SW 1271 (cell line): Measurements from ENCODE around the gene OPCML.

Experiments used
- DNase-seq, 2 experiments: peaks; one replicate each; lab custom pipeline; 2025; lab: John Stamatoyannopoulos, UW

Gene OPCML

GRCh38 chr11:132742929-132743328 is 789.4 kb downstream of the OPCML start:
- no peak for DNase-seq

- no peak for DNase-seq
These were observed 798.1 kb downstream of the OPCML start for GRCh38 chr11:132734217-132734616.

GRCh38 chr11:132728026-132728425 is 804.3 kb downstream of the OPCML start:
- DNase-seq, result no peak

- no peak for DNase-seq
These were observed 810.8 kb downstream of the OPCML start for GRCh38 chr11:132721526-132721925.

- DNase-seq, result no peak
These were observed 812.6 kb downstream of the OPCML start for GRCh38 chr11:132719684-132720083.

GRCh38 chr11:132718711-132719671 is 813.3 kb downstream of the OPCML start:
- DNase-seq, result no peak

- no peak for DNase-seq
These were observed 814.5 kb downstream of the OPCML start for GRCh38 chr11:132717824-132718223.

GRCh38 chr11:132716037-132716436 is 816.3 kb downstream of the OPCML start:
- DNase-seq, result no peak

- DNase-seq, result no peak
These were observed 817.4 kb downstream of the OPCML start for GRCh38 chr11:132714859-132715440.

- no peak for DNase-seq
These were observed 819.8 kb downstream of the OPCML start for GRCh38 chr11:132712466-132712865.

GRCh38 chr11:132704781-132705375 is 827.4 kb downstream of the OPCML start:
- DNase-seq, result no peak

GRCh38 chr11:132692891-132693290 is 839.4 kb downstream of the OPCML start:
- no peak for DNase-seq

GRCh38 chr11:132691848-132692550 is 840.3 kb downstream of the OPCML start:
- no peak for DNase-seq

GRCh38 chr11:132686886-132687285 is 845.4 kb downstream of the OPCML start:
- DNase-seq, result no peak

- no peak for DNase-seq
These were observed 847.1 kb downstream of the OPCML start for GRCh38 chr11:132685174-132685611.

GRCh38 chr11:132683602-132684001 is 848.7 kb downstream of the OPCML start:
- DNase-seq, result no peak

- DNase-seq, result no peak
These were observed 850.3 kb downstream of the OPCML start for GRCh38 chr11:132681971-132682370.

GRCh38 chr11:132680584-132680983 is 851.7 kb downstream of the OPCML start:
- DNase-seq, result no peak

- DNase-seq, result no peak
These were observed 858.1 kb downstream of the OPCML start for GRCh38 chr11:132674151-132674550.

- DNase-seq, result no peak
These were observed 860.4 kb downstream of the OPCML start for GRCh38 chr11:132671851-132672370.

- no peak for DNase-seq
These were observed 861.2 kb downstream of the OPCML start for GRCh38 chr11:132670921-132671675.
